OCI-LY7 (cell line): ENCODE data around the gene MS4A6A. TPM values are rescaled to one million over a fixed set of nuclear protein-coding genes. Genes with fewer than 3 reads are reported as not detected.
"Not testable (repeated sequence)": the region's sequence is repeated elsewhere in the genome, so short reads cannot be mapped to it uniquely, and the experiment has no call there.

Experiments
- BruUV-seq: library from RNA; stranded (reverse); fragments of 400-500 nt; replicated peaks from 2 replicates; lab custom pipeline; 2021; lab: Mats Ljungman, UMichigan
- CTCF ChIA-PET: fragments of 300-600 bp; sonication (Branson Sonifier 250); formaldehyde crosslinking; loops from one replicate; lab custom pipeline; 2022; ENCODE audit warnings: antibody characterized with exemption; ENCODE audit not compliant: unreplicated experiment; lab: Charles Lee
- POLR2A ChIA-PET: fragments of 300-600 bp; sonication (Branson Sonifier 250); formaldehyde crosslinking; loops from one replicate; lab custom pipeline; 2022; ENCODE audit warnings: antibody characterized with exemption; lab: Charles Lee
- DNase-seq: peaks from one replicate; pipeline ENCODE4 v3.0.0-alpha.2; 2015; ENCODE audit warnings: low spot score
- H2AFZ ChIP-seq: fragments of 200-600 bp; sonication (generic), shearing (Covaris generic); 2 replicates; pipeline ENCODE4 v1.6.1; 2014; ENCODE audit warnings: mild to moderate bottlenecking, antibody characterized with exemption, low read length, moderate library complexity
- H3K27ac ChIP-seq: fragments of 200-600 bp; sonication (generic); 2 replicates; pipeline ENCODE4 v1.5.1; 2014; ENCODE audit warnings: mixed run types, low read depth, mild to moderate bottlenecking, moderate library complexity, low read length, inconsistent platforms; ENCODE audit not compliant: poor library complexity, severe bottlenecking
- H3K36me3 ChIP-seq: fragments of 200-600 bp; sonication (generic); 2 replicates; pipeline ENCODE4 v1.6.1; 2014; ENCODE audit warnings: mild to moderate bottlenecking, antibody characterized with exemption, low read length, moderate library complexity, mixed read lengths; ENCODE audit not compliant: insufficient read depth
- H3K4me1 ChIP-seq: fragments of 200-600 bp; sonication (generic); 2 replicates; pipeline ENCODE4 v1.5.1; 2014; ENCODE audit warnings: mild to moderate bottlenecking, low read length; ENCODE audit not compliant: insufficient read depth, poor library complexity, severe bottlenecking
- H3K4me2 ChIP-seq: fragments of 200-600 bp; sonication (generic); 2 replicates; pipeline ENCODE4 v1.6.1; 2014; ENCODE audit warnings: mild to moderate bottlenecking, low read length
- H3K4me3 ChIP-seq: fragments of 200-600 bp; sonication (generic); 2 replicates; pipeline ENCODE4 v1.5.1; 2014; ENCODE audit warnings: mild to moderate bottlenecking, low read depth, low read length; ENCODE audit not compliant: poor library complexity, severe bottlenecking
- H3K79me2 ChIP-seq: fragments of 200-600 bp; sonication (generic); 2 replicates; pipeline ENCODE4 v1.6.1; 2016; ENCODE audit warnings: low read depth, mild to moderate bottlenecking, low read length, moderate library complexity, mixed read lengths; ENCODE audit not compliant: insufficient read depth
- H3K9me2 ChIP-seq: fragments of 200-600 bp; sonication (generic); 2 replicates; pipeline ENCODE4 v1.6.1; 2016; ENCODE audit warnings: mild to moderate bottlenecking, low read length, mixed read lengths; ENCODE audit not compliant: insufficient read depth
- H3K9me3 ChIP-seq: fragments of 200-600 bp; sonication (generic); 2 replicates; pipeline ENCODE4 v1.6.1; 2014; ENCODE audit warnings: mild to moderate bottlenecking, mixed run types, low read length, mixed read lengths
- H4K20me1 ChIP-seq: fragments of 200-600 bp; sonication (generic); 2 replicates; pipeline ENCODE4 v1.6.1; 2014; ENCODE audit warnings: mild to moderate bottlenecking, antibody characterized with exemption, low read length, moderate library complexity, mixed read lengths; ENCODE audit not compliant: insufficient read depth
- EZH2phosphoT487 ChIP-seq: fragments of 200-600 bp; sonication (generic); IDR thresholded peaks from 2 replicates; pipeline ENCODE4 v1.6.1; 2018; ENCODE audit warnings: low read depth, borderline replicate concordance, mild to moderate bottlenecking, mixed run types, antibody characterized with exemption, low read length, moderate library complexity, mixed read lengths
- intact Hi-C: fragments of 100-400 bp; cut with micrococcal nuclease; formaldehyde crosslinking; loops from one replicate; pipeline ENCODE4 v1.10.0; 2022; ENCODE audit not compliant: unreplicated experiment
- total RNA-seq, 2 experiments: library from RNA; depleted of rRNA in 1 of 2; stranded (reverse); fragments of >200 nt in 1 of 2; shearing (Covaris generic) in 1 of 2; gene quantifications; 2 replicates each; pipeline ENCODE4 v1.2.3, GENCODE V29; 2014 to 2022
- TF ChIP-seq, protein P1 (sequence below): fragments of 200-600 bp; sonication (generic); conservative IDR thresholded peaks from 2 replicates; pipeline ENCODE4 v1.5.1; 2014; ENCODE audit warnings: mild to moderate bottlenecking, antibody characterized with exemption, low read length, moderate library complexity, mixed read lengths

Gene MS4A6A
- total RNA-seq, 2 experiments from 2014 or later, result not detected

DNA sequence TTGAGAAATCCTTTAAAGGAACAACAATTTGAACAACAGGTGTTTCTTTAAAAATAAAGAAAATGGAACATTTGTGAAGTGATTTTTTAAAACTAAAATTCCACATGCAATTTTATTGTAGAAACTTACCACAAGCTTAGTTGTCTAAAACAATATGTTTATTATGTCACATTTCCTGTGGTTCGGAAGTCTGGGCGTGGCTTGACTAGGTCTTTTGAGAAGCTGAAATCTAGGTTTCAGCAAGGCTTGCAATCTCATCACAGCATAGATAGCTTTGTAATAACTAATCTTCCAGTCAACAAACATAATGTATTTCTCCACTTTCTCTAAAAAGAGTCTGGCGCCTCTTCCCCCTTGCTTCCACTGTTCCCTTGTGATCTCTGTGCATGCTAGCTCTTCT lies 27.0 kb downstream of the MS4A6A start:
- H3K9me2 ChIP-seq, result no peaks in the 10 kb centered on the region
- no TSS peak for BruUV-seq
- H2AFZ ChIP-seq, result no peak overlapping the region
- TF ChIP-seq, protein P1, sequence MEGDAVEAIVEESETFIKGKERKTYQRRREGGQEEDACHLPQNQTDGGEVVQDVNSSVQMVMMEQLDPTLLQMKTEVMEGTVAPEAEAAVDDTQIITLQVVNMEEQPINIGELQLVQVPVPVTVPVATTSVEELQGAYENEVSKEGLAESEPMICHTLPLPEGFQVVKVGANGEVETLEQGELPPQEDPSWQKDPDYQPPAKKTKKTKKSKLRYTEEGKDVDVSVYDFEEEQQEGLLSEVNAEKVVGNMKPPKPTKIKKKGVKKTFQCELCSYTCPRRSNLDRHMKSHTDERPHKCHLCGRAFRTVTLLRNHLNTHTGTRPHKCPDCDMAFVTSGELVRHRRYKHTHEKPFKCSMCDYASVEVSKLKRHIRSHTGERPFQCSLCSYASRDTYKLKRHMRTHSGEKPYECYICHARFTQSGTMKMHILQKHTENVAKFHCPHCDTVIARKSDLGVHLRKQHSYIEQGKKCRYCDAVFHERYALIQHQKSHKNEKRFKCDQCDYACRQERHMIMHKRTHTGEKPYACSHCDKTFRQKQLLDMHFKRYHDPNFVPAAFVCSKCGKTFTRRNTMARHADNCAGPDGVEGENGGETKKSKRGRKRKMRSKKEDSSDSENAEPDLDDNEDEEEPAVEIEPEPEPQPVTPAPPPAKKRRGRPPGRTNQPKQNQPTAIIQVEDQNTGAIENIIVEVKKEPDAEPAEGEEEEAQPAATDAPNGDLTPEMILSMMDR, result no peak
- no peak for TF ChIP-seq EZH2phosphoT487
- no peaks in the 10 kb centered on the region for H3K9me3 ChIP-seq
- POLR2A ChIA-PET, result no interaction called here
- CTCF ChIA-PET, result no interaction called here
- H3K4me1 ChIP-seq, result no peaks in the 10 kb centered on the region
- no peak overlapping the region for H3K27ac ChIP-seq
- H4K20me1 ChIP-seq, result no peaks in the 10 kb centered on the region
- no peaks in the 10 kb centered on the region for H3K36me3 ChIP-seq
- DNase-seq, result no peak
- no peak overlapping the region for H3K4me3 ChIP-seq
- intact Hi-C loops, result no loop called here
- no peak overlapping the region for H3K4me2 ChIP-seq
- no peaks in the 10 kb centered on the region for H3K79me2 ChIP-seq

GRCh38 chr11:60152727-60153126 lies 30.2 kb downstream of the MS4A6A start:
- H2AFZ ChIP-seq, H3K4me3 ChIP-seq, DNase-seq, intact Hi-C loops, CTCF ChIA-PET, POLR2A ChIA-PET, H3K4me1 ChIP-seq, H3K79me2 ChIP-seq, H3K9me3 ChIP-seq, H3K9me2 ChIP-seq, H3K27ac ChIP-seq, H3K36me3 ChIP-seq, BruUV-seq, H3K4me2 ChIP-seq, H4K20me1 ChIP-seq: not testable (repeated sequence)

GRCh38 chr11:60150279-60150678 lies 32.6 kb downstream of the MS4A6A start:
- H3K4me2 ChIP-seq, result no peak overlapping the region
- no peaks in the 10 kb centered on the region for H3K36me3 ChIP-seq
- H3K4me3 ChIP-seq, result no peak overlapping the region
- intact Hi-C loops, result no loop called here
- CTCF ChIA-PET, result no interaction called here
- no peak overlapping the region for H3K27ac ChIP-seq
- no TSS peak for BruUV-seq
- H4K20me1 ChIP-seq, result no peaks in the 10 kb centered on the region
- DNase-seq, result no peak
- H3K79me2 ChIP-seq, result no peaks in the 10 kb centered on the region
- H3K9me2 ChIP-seq, result no peaks in the 10 kb centered on the region
- no peaks in the 10 kb centered on the region for H3K4me1 ChIP-seq
- POLR2A ChIA-PET, result no interaction called here
- no peak overlapping the region for H2AFZ ChIP-seq
- TF ChIP-seq EZH2phosphoT487, result no peak
- TF ChIP-seq, protein P1, result no peak
- H3K9me3 ChIP-seq, result no peaks in the 10 kb centered on the region
